DOHH2 (cell line): ENCODE data around the gene MAGEE2.

Experiments
- CTCF ChIP-seq: fragments of 200-600 bp; sonication (generic); IDR thresholded peaks from one replicate; pipeline ENCODE4 v1.5.1; 2014; ENCODE audit warnings: antibody characterized with exemption, mild to moderate bottlenecking, low read depth, low read length; ENCODE audit not compliant: poor library complexity, severe bottlenecking
- EZH2phosphoT487 ChIP-seq: fragments of 200-600 bp; sonication (generic); IDR thresholded peaks from 2 replicates; pipeline ENCODE4 v1.6.1; 2017; ENCODE audit warnings: borderline replicate concordance, mild to moderate bottlenecking, antibody characterized with exemption, low read length, moderate library complexity, mixed read lengths

- TF ChIP-seq CTCF (no peak), EZH2phosphoT487 (no peak)
Observed at GRCh38 chrX:75781611-75782010, 3.4 kb downstream of the MAGEE2 start.
